Stimulated activated naive CD8-positive, alpha-beta T cell treated with anti-CD3 and anti-CD28 coated beads, Interleukin-15, amount 100 ng/mL, for 72 hours (primary cell): ENCODE measurements around the gene FLCN.
A peak's percentile ranks its signal among the peaks of the same experiment; 100 is the strongest.

ENCODE experiments used
- ATAC-seq: fragments of 150-1000 bp; cut with Tn5 transposase; 2 replicates; pipeline ENCODE4 v1.10.0; 2021; ENCODE audit warnings: mild to moderate bottlenecking, moderate library complexity
- DNase-seq, 2 donors: peaks; one replicate each; pipeline ENCODE4 v3.0.0; 2021 to 2022
- H3K27ac Mint-ChIP-seq, 2 donors: one replicate each; pipeline ENCODE4 v1.8.0; 2022; ENCODE audit warnings: mild to moderate bottlenecking in 2 of 2, mixed read lengths in 2 of 2, moderate library complexity in 2 of 2
- H3K27me3 Mint-ChIP-seq: one replicate; pipeline ENCODE4 v1.8.0; 2022; ENCODE audit warnings: mixed read lengths
- H3K4me1 Mint-ChIP-seq: one replicate; pipeline ENCODE4 v1.8.0; 2022; ENCODE audit warnings: mild to moderate bottlenecking, mixed read lengths
- H3K4me3 Mint-ChIP-seq, 2 donors: one replicate each; pipeline ENCODE4 v1.8.0; 2022; ENCODE audit warnings: mild to moderate bottlenecking in 2 of 2, mixed read lengths in 2 of 2, moderate library complexity in 1 of 2
- H3K9me3 Mint-ChIP-seq, 2 donors: one replicate each; pipeline ENCODE4 v1.8.0; 2022; ENCODE audit warnings: mixed read lengths in 2 of 2

The FLCN gene

DNA sequence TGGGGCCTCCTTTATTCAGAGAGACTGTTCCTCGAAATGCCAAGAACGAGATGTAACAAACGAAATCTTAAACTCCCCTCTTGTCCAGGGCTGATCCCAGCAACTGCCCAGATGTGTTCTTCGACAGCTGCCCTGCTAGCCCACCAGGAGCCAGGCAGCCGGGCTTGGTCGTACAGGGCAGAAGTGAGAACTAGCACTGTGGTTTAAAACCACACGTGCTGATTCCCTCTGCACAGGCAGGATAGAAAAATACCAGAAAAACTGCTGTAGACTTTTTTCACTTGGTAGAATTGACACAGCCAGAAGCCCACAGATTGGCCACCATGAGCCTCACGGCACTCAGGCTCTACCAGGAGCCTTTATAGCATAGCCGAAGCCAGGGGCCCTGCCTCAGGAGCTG, 64.0 kb downstream of the FLCN start:
- no peak for DNase-seq
- Mint-ChIP-seq H3K27me3 (no peaks in the 10 kb centered on the region), H3K27ac (peak overlapping the region in 1 of 2 donors; percentile 42), H3K4me3 (no peak overlapping the region), H3K9me3 (no peaks in the 10 kb centered on the region), H3K4me1 (peaks cover 89% of the 10 kb centered on the region)
- ATAC-seq, result peak; percentile 8

DNA sequence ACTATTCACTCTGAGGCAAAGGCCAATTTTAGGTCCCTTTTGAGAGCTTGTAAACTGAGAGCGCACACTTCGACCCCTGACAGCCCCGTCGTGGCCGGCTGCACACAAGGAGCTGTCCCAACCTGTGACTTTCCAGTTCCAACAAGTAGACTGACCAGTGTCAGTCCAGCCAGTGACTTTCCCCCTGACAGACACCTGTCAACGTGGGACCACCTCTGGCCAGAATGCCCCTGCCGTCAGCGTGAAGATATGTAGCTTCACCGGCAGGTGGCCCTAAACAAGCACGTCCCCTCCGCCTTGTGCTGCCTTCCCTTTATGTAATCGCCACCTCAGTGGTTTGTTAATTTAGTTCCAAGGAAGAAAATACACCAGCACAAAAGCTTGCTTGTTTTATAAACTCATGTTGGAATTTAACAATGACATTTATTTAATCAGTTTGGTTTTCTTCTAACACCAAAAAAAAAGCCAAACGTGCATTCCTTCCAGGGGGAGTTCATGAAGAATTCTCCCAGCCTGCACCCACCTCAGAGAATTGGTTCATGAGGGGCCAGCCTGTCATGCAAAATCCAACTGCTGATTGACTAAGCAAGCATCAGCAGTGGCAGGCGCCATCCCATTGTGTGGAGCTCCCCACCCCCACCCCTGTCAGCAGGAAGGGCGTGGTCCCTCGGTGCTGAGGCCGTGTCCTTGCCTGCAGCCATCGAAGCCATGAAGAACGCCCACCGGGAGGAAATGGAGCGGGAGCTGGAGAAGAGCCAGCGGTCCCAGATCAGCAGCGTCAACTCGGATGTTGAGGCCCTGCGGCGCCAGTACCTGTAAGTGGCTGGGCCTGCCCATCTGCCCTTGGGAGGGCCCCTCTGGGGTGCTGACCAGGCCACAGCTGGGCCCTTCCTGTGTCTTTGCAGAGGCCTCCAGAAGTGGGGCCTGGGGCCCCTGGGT, 64.7 kb downstream of the FLCN start:
- no peaks in the 10 kb centered on the region for H3K27me3 Mint-ChIP-seq
- peak overlapping the region; percentile 19 to 48 for H3K27ac Mint-ChIP-seq
- no peak overlapping the region for H3K4me3 Mint-ChIP-seq
- no peaks in the 10 kb centered on the region for H3K9me3 Mint-ChIP-seq
- ATAC-seq (no peak), DNase-seq (no peak)
- H3K4me1 Mint-ChIP-seq, result peaks cover 84% of the 10 kb centered on the region

DNA sequence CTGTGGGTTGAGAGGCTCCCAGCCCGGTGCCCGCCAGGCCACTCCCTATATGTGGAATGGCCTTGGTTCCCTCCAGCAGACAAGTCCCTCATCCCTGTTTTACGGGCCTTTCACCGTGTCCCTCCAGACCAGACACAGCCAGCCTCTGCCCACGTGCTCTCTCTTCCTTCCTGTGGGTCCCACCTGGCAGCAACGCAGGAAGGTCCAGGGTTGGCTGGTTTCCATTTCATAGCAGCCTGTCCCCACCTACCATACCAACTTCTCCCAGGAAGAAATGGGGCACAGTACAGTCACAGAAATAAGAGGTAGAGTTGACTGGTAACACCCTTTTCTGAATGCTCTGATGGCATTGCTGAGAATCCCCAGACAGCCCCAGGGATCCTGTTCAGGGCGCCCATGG, 65.8 kb downstream of the FLCN start:
- Mint-ChIP-seq H3K4me1 (peaks cover 77% of the 10 kb centered on the region), H3K9me3 (no peaks in the 10 kb centered on the region), H3K4me3 (no peak overlapping the region), H3K27ac (peak overlapping the region; percentile 65 to 78), H3K27me3 (no peaks in the 10 kb centered on the region)
- ATAC-seq, result no peak
- DNase-seq, result no peak

DNA sequence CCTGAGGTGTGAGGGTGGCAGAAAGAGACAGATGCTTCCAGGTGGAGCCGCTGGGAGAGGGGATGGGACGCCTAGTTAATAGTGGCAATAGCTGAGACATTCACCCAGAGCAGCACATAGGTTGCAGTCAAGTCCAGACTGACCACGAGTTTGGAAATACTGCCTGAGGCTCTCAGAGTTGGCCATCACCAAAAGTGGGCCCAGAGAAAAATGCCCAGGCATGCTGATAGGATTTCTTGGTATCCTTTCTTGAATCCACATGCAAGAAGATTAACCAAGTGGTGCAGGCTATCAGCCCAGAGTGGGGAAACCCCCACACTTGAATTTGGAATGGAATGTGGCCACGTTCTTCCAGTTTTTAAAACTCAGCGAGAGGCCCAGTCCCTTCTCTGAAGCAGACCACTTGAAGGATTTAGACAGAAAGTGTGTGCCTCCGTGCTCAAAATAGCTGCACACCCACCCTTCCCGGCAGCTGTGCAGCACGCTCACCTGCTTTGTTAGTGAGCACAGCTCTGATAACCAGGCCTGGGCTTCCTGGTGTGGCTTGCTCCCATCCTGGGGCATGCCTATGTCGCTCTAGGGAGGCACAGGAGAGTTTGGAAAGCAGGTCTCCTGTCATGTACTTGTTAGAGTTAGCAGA, 66.5 kb downstream of the FLCN start:
- Mint-ChIP-seq H3K9me3 (no peaks in the 10 kb centered on the region), H3K4me3 (no peak overlapping the region), H3K4me1 (peaks cover 69% of the 10 kb centered on the region), H3K27me3 (no peaks in the 10 kb centered on the region), H3K27ac (no peak overlapping the region)
- DNase-seq (no peak), ATAC-seq (no peak)

DNA sequence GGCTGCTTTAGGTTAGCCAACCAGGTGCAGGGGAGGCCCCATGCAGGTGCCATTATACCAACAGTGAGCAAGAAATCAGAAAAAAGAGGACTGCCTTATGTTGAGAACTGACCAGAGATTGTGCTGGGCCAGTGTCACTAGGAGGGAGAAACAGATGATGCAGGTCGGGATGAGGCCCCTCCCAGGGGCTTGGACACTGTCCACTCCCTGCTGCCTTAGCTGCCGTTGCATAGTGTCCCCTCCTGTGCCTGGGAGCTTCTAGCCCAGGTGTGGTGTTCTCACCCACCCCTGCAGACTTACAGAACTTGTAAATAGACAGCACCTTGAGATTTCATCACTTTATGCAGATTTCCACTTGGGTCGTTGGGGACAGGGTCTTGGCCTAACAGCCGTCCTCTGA, 67.6 kb downstream of the FLCN start:
- peaks cover 59% of the 10 kb centered on the region for H3K4me1 Mint-ChIP-seq

DNA sequence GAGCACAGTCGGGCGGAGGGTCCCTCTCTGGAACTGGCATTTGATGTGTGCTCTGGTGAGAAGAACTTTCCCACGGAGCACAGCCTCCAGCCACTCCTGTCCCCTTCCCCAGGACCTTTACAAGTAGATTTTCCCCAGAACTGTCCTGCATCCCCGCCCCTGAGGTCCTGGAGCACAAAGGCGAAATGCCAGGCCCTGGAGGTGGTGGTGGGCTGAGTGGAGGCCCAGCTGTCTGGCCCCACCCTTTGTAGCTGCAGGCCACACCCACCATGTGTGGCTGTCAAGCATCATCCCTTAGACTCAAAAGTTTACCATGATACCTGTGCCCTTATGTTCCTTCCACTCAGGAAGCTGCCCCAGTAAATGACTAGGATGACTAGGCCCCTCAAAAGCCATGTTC, 68.6 kb downstream of the FLCN start:
- Mint-ChIP-seq H3K9me3 (no peaks in the 10 kb centered on the region), H3K4me3 (no peak overlapping the region), H3K27me3 (no peaks in the 10 kb centered on the region), H3K27ac (peak overlapping the region in 1 of 2 donors; percentile 84), H3K4me1 (peaks cover 51% of the 10 kb centered on the region)
- ATAC-seq (no peak), DNase-seq (no peak)

More for the DNA sequence above, 67.6 kb downstream of the FLCN start:
- H3K4me3 Mint-ChIP-seq, result no peak overlapping the region
- no peaks in the 10 kb centered on the region for H3K9me3 Mint-ChIP-seq
- no peaks in the 10 kb centered on the region for H3K27me3 Mint-ChIP-seq
- DNase-seq (no peak), ATAC-seq (no peak)
- peak overlapping the region in 1 of 2 donors; percentile 34 for H3K27ac Mint-ChIP-seq

DNA sequence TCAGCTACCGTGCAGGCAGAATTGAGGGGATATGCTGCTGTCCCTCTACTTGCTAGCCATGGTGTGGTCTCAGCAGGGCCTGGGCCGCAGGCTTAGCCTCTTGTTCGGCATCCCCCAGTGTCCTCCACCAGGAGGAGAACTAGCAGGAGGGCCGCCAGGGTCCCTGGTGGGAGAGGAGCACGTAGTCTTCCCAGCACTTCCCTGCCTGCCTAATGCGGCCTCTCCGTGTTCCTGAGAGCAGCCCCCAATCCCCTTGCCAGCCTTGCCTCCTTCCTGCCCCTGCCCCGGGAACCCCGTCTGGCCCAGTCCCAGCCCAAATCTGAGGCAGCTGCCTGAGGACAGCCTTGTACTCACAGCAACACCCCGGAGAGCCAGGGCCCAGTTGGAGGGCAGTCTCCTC, 69.0 kb downstream of the FLCN start:
- ATAC-seq (no peak), DNase-seq (no peak)
- Mint-ChIP-seq H3K27me3 (no peaks in the 10 kb centered on the region), H3K4me1 (peaks cover 46% of the 10 kb centered on the region), H3K4me3 (no peak overlapping the region), H3K9me3 (no peaks in the 10 kb centered on the region), H3K27ac (peak overlapping the region in 1 of 2 donors; percentile 84)

DNA sequence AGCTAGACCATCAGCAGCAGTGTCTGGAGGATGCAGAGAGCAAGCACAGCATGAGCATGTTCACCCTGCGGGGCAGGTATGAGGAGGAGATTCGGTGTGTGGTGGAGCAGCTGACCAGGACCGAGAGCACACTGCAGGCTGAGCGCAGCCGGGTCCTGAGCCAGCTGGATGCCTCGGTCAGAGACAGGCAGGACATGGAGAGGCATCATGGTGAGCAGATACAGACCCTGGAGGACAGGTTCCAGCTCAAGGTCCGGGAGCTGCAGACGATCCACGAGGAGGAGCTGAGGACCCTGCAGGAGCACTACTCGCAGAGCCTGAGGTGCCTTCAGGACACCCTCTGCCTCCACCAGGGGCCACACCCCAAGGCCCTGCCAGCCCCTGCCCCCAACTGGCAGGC, 69.6 kb downstream of the FLCN start:
- H3K4me1 Mint-ChIP-seq, result peaks cover 40% of the 10 kb centered on the region
- ATAC-seq, result no peak
- H3K27ac Mint-ChIP-seq, result peak overlapping the region; percentile 50 to 55
- no peaks in the 10 kb centered on the region for H3K27me3 Mint-ChIP-seq
- H3K9me3 Mint-ChIP-seq, result no peaks in the 10 kb centered on the region
- no peak overlapping the region for H3K4me3 Mint-ChIP-seq
- DNase-seq, result no peak

DNA sequence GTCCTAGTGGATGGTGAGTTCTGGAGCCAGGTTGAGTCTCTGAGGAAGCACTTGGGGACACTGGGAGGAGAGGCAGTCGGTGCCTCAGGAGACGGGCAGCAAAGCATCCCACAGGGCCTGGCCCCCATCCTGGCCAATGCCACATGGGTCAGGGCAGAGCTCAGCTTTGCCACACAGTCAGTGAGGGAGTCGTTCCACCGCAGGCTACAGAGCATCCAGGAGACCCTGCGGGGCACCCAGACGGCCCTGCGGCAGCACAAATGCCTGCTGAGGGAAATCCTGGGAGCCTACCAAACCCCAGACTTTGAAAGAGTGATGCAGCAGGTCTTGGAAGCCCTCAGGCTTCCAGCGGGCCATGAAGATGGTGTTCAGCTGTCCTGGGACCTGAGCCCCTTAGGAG, 70.5 kb downstream of the FLCN start:
- no peak for ATAC-seq
- H3K4me3 Mint-ChIP-seq, result no peak overlapping the region
- H3K27ac Mint-ChIP-seq, result no peak overlapping the region
- DNase-seq, result no peak
- no peaks in the 10 kb centered on the region for H3K9me3 Mint-ChIP-seq
- H3K27me3 Mint-ChIP-seq, result no peaks in the 10 kb centered on the region
- peaks cover 33% of the 10 kb centered on the region for H3K4me1 Mint-ChIP-seq

DNA sequence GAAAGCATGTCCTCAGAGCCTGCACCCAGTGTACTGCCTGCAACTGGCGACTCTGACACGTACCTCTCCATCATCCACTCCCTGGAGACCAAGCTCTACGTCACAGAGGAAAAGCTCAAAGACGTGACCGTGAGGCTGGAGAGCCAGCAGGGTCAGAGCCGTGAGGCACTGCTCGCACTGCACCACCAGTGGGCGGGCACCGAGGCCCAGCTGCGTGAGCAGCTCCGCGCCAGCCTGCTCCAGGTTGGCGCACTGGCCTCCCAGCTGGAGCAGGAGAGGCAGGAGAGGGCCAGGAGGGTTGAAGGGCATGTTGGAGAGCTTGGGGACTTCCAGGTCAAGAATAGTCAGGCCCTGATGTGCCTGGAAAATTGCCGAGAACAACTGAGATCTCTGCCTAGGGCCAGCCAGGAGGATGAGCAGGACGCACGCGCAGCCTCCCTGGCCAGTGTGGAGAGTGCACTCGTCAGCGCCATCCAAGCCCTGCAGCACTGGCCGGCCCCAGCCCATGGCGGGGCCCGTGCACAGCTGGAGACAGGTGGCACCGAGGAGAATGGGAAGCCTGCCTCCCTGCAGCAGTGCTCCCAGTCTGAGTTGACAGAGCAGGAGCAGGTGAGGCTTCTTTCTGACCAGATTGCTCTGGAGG, 71.2 kb downstream of the FLCN start:
- peaks cover 27% of the 10 kb centered on the region for H3K4me1 Mint-ChIP-seq
- H3K27me3 Mint-ChIP-seq, result no peaks in the 10 kb centered on the region
- ATAC-seq (no peak), DNase-seq (no peak)
- H3K27ac Mint-ChIP-seq, result no peak overlapping the region
- no peak overlapping the region for H3K4me3 Mint-ChIP-seq
- H3K9me3 Mint-ChIP-seq, result no peaks in the 10 kb centered on the region

DNA sequence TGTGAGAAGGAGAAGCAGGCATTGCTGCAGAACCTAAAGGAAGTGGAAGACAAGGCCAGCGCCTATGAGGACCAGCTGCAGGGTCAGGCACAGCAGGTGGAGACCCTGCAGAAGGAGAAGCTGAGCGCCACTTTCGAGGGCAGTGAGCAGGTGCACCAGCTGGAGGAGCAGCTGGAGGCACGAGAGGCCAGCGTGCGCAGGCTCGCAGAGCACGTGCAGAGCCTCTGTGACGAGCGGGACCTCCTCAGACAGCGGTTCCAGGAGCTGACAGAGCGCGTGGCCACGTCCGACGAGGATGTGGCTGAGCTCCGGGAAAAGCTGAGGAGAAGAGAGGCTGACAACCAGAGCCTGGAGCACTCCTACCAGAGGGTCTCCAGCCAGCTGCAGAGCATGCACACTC, 72.3 kb downstream of the FLCN start:
- no peak for ATAC-seq
- Mint-ChIP-seq H3K27ac (peak overlapping the region in 1 of 2 donors; percentile 67), H3K9me3 (no peaks in the 10 kb centered on the region), H3K4me3 (no peak overlapping the region), H3K4me1 (peaks cover 22% of the 10 kb centered on the region), H3K27me3 (no peaks in the 10 kb centered on the region)
- DNase-seq, result no peak

DNA sequence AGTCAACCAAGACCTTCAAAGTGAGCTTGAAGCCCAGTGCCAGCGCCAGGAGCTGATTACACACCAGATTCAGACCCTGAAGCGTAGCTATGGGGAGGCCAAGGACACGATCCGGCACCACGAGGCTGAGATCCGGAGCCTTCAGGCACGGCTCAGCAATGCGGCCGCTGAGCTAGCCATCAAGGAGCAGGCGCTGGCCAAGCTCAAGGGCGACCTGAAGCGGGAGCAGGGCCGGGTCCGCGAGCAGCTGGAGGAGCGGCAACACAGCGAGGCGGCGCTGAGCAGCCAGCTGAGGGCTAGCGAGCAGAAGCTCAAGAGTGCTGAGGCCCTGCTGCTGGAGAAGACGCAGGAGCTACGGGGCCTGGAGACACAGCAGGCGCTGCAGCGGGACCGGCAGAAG, 72.8 kb downstream of the FLCN start:
- Mint-ChIP-seq H3K27ac (no peak overlapping the region), H3K27me3 (no peaks in the 10 kb centered on the region)
- ATAC-seq, result no peak

More for the DNA sequence above, 72.8 kb downstream of the FLCN start:
- no peak for DNase-seq
- H3K4me1 Mint-ChIP-seq, result peaks cover 17% of the 10 kb centered on the region
- no peaks in the 10 kb centered on the region for H3K9me3 Mint-ChIP-seq
- no peak overlapping the region for H3K4me3 Mint-ChIP-seq
